ENCODE data around the gene SBK1. TPM values are rescaled to one million over a fixed set of nuclear protein-coding genes. Genes with fewer than 3 reads are reported as not detected.

Gene SBK1
- total and polyA plus RNA-seq, 9 donors, result 0.32 to 1.5 (median 0.79) TPM

- H3K4me3 ChIP-seq, result no peak overlapping the region
- no peak overlapping the region for H3K27ac ChIP-seq
- H3K9me3 ChIP-seq, result no peaks in the 10 kb centered on the region
- WGBS, 3 donors, result 74 to 83% (median 82%) methylated on average over 2 of the region's 2 CpGs
- no peak for DNase-seq
- H3K36me3 ChIP-seq, result no peaks in the 10 kb centered on the region
- TF ChIP-seq EP300 (IDR thresholded peaks at IDR 0.05) (no peak), POLR2A (IDR thresholded peaks at IDR 0.05) (no peak)
- TF ChIP-seq, protein P1, sequence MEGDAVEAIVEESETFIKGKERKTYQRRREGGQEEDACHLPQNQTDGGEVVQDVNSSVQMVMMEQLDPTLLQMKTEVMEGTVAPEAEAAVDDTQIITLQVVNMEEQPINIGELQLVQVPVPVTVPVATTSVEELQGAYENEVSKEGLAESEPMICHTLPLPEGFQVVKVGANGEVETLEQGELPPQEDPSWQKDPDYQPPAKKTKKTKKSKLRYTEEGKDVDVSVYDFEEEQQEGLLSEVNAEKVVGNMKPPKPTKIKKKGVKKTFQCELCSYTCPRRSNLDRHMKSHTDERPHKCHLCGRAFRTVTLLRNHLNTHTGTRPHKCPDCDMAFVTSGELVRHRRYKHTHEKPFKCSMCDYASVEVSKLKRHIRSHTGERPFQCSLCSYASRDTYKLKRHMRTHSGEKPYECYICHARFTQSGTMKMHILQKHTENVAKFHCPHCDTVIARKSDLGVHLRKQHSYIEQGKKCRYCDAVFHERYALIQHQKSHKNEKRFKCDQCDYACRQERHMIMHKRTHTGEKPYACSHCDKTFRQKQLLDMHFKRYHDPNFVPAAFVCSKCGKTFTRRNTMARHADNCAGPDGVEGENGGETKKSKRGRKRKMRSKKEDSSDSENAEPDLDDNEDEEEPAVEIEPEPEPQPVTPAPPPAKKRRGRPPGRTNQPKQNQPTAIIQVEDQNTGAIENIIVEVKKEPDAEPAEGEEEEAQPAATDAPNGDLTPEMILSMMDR (IDR thresholded peaks at IDR 0.05), result no peak
- H3K27me3 ChIP-seq, result no peaks in the 10 kb centered on the region
- intact Hi-C loops (cut with DNase I), result no loop called here
- no peaks in the 10 kb centered on the region for H3K4me1 ChIP-seq (ENCODE audit: insufficient read depth)
Measured at GRCh38 chr16:28301620-28302019, 9.3 kb downstream of the SBK1 start.

GRCh38 chr16:28303132-28303531 lies 10.8 kb downstream of the SBK1 start:
- intact Hi-C loops (cut with DNase I), result no loop called here
- DNase-seq, result no peak
- no peaks in the 10 kb centered on the region for H3K9me3 ChIP-seq
- no peaks in the 10 kb centered on the region for H3K36me3 ChIP-seq
- H3K27ac ChIP-seq, result no peak overlapping the region
- no peaks in the 10 kb centered on the region for H3K4me1 ChIP-seq (ENCODE audit: insufficient read depth)
- H3K27me3 ChIP-seq, result no peaks in the 10 kb centered on the region
- H3K4me3 ChIP-seq, result no peak overlapping the region
- TF ChIP-seq, protein P1 (IDR thresholded peaks at IDR 0.05), result no peak
- TF ChIP-seq POLR2A (IDR thresholded peaks at IDR 0.05), result no peak

- no peaks in the 10 kb centered on the region for H3K36me3 ChIP-seq
- intact Hi-C loops (cut with DNase I), result no loop called here
- 12 to 29% (median 17%) methylated on average over 8 of the region's 8 CpGs for WGBS, 3 donors
- no peak overlapping the region for H3K4me3 ChIP-seq
- DNase-seq, result peak; percentile 17 to 72 (median 54)
- H3K27ac ChIP-seq, result no peak overlapping the region
- H3K4me1 ChIP-seq (ENCODE audit: insufficient read depth), result no peaks in the 10 kb centered on the region
- no peaks in the 10 kb centered on the region for H3K27me3 ChIP-seq
- H3K9me3 ChIP-seq, result no peaks in the 10 kb centered on the region
- no peak for TF ChIP-seq POLR2A (IDR thresholded peaks at IDR 0.05)
- TF ChIP-seq EP300 (IDR thresholded peaks at IDR 0.05), result no peak
- TF ChIP-seq, protein P1 (IDR thresholded peaks at IDR 0.05), result no peak
Measured at GRCh38 chr16:28304214-28304613, 11.9 kb downstream of the SBK1 start.

DNA sequence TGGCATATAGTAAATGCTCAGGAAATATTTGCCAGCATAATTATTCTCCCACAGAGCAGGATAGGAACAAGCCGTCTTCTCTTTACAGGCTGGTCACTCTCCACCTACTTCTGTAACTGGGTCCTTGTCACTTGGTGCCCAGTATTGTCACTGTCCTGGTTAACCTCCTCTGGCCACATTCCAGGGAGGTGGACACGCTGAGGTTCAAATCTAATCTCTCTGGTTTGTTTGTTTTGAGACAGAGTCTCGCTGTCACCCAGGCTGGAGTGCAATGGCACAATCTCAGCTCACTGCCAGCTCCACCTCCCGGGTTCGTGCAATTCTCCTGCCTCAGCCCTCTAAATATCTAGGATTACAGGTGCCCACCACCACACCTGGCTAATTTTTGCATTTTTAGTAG lies 15.6 kb downstream of the SBK1 start:
- WGBS, 3 donors, result 86 to 92% (median 88%) methylated on average over 5 of the region's 5 CpGs
- no peak overlapping the region for H3K27ac ChIP-seq
- no peaks in the 10 kb centered on the region for H3K4me1 ChIP-seq (ENCODE audit: insufficient read depth)
- H3K27me3 ChIP-seq, result no peaks in the 10 kb centered on the region
- no peak for DNase-seq
- TF ChIP-seq POLR2A (IDR thresholded peaks at IDR 0.05), result no peak
- no peak for TF ChIP-seq EP300 (IDR thresholded peaks at IDR 0.05)
- TF ChIP-seq, protein P1 (IDR thresholded peaks at IDR 0.05), result no peak
- H3K4me3 ChIP-seq, result no peak overlapping the region
- H3K36me3 ChIP-seq, result no peaks in the 10 kb centered on the region
- intact Hi-C loops (cut with DNase I), result no loop called here
- no peaks in the 10 kb centered on the region for H3K9me3 ChIP-seq
